ENCODE results near the gene ITGA7.

ITGA7 gene

DNA sequence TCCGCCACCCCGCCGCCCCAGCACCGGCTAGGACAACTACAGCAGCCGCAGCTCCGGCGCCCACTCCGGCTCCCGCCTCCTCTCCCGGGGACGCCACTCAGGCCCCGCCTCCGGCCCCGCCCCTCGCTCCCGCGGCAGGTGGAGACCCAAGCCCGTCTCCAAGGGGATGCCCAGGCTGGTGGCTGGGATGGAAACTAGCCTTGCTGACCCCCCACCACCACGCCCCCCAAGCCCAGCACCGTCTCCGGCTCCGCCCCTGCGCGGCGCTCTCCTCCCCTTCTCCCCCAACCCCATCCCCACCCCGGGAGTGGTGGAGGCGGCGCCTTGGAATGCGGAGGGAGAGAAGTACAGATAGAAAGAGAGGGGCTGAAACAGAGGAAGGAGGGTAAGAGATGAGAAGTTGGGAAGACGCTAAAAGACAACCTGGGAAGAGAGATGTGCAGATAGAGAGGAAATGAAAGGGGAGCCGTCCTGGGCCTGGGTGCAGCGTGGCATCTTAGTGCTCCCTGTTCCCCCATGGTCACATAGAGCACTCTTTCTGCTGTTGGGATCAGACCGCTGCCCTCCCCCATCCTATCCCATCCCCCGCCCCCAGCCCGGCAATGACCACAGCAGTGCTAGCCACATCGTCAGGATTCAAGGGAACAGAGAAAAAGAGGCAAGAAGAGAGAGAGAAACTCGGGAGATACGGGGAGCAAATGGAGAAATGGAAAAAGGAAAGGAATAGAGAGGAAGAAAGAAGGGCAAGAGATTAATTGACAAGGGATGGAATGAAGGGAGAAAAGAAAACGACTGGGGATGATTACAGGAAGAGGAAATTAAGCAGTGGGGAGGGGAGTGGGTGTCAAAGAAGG, at the start of gene ITGA7:
Gene ITGA7, minus strand, starts transcription at position 64 of the 854 bp plus-strand sequence. CDS start 222 bp downstream, outside the sequence.
- DNase-seq (ENCODE audit: low read depth) = peak; percentile 31

- no peak for DNase-seq (ENCODE audit: low read depth)
Measured at GRCh38 chr12:55755246-55755645, 47.5 kb upstream of the ITGA7 start.

DNA sequence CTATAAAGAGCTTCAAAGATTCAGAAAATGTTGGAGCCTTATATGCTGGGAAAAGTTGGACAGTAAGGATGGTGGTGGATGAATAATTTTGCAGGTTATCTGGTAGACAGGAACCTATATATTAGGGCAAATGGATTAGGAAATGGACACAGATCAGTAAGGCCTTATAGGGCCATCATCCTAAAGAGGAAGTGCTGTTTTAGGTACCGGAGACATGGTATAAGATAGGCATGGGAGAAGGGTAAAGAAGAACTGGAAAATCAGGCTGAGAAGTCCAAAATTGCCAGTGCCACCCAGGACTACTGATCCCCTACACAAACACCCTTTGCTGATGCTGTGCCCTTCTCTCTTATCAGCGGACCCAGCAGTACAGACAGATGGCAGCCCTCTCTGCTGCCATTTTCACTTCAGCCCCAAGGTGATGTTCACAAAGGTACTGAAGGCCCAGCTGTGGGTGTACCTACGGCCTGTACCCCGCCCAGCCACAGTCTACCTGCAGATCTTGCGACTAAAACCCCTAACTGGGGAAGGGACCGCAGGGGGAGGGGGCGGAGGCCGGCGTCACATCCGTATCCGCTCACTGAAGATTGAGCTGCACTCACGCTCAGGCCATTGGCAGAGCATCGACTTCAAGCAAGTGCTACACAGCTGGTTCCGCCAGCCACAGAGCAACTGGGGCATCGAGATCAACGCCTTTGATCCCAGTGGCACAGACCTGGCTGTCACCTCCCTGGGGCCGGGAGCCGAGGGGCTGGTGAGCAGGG, 40.7 kb upstream of the ITGA7 start:
- DNase-seq (ENCODE audit: low read depth) = no peak

GRCh38 chr12:55746913-55747231, 39.2 kb upstream of the ITGA7 start:
- DNase-seq (ENCODE audit: low read depth) = no peak

DNA sequence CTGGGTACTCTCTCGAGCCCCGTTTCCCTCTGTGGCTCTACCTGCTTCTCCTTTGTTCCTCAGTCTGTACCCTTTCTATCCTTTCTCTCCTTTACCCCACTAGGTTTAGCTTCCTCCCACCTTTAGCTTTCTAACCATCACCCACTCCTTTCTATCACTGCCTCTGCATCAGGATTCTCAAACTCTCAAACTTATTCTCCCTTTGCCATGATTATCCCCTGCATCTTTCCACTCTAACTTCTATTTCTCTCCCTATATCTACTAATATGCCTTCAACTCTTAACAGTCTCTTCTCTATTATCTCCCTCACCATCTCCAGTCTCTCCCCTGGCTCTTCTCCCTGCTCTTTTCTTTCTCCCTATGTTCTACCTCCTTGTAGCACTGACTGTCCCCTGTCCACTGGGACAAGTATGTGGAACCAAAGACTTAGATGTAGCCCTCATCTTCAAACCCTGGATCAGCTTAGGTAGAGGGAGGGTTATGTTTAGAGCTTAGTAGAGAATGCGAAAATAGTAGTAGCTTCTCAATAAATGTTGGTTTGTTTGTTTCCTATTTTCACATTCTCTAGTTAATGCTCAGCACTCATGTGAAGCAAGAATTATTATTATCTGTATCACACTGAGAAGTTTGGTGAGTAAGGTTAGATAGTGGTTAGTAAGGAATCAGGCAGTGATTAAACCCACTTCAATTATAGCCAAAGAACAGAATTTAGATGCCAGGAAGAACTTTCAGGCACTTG, 38.6 kb upstream of the ITGA7 start:
- no peak for DNase-seq (ENCODE audit: low read depth)

GRCh38 chr12:55745361-55746173, 37.9 kb upstream of the ITGA7 start:
- DNase-seq (ENCODE audit: low read depth) = no peak

- DNase-seq (ENCODE audit: low read depth) = no peak
Measured at GRCh38 chr12:55744340-55745030, 36.8 kb upstream of the ITGA7 start.

GRCh38 chr12:55743406-55744339, 36.0 kb upstream of the ITGA7 start:
- DNase-seq (ENCODE audit: low read depth) = no peak

GRCh38 chr12:55742719-55743405, 35.2 kb upstream of the ITGA7 start, which contains the start of gene GDF11:
TSS of gene GDF11 (plus strand) at chr12:55743122. CDS start at chr12:55743317, 195 bp downstream.
- DNase-seq (ENCODE audit: low read depth) = peak; percentile 41

DNA sequence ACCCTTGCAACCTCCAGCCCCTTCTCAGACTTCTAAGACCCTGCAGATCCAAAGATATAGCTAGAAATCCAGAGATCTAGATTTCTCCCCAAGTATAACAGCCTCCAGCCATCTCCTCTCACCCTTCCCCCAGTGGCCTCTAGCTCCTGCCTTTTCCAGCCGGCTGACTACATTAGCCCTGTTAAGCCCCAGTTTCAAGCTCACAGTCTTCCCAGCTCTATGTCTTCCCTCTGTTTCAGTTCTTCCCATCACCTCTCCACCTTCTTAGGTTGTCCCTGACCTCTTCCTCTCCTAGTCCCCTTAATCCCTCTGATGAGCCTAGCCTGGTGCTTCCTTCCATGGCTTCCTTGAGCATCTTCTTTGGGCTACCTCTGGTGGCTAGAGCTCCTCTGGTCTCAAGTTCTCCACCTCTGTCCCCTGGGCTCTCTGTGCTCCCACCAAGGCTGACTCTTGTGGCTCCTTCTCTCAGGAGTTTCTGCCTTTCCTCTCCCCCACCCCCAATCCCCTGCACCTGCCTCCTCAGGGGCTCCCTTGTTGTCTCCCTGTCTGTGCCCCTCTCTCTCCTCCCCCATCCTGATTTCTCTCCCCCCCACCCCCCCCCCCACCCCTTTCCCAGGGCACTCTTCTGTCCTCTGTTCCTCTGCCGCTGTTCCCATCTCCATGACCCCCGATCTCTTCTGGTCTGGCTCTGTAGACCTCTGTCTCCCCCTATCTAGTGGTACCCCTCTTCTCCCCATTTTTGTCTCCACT, 34.4 kb upstream of the ITGA7 start:
- no peak for DNase-seq (ENCODE audit: low read depth)

- no peak for DNase-seq (ENCODE audit: low read depth)
Measured at GRCh38 chr12:55739025-55739378, 31.3 kb upstream of the ITGA7 start.

- DNase-seq (ENCODE audit: low read depth) = peak; percentile 70
Measured at GRCh38 chr12:55738123-55739024, 30.7 kb upstream of the ITGA7 start.

DNA sequence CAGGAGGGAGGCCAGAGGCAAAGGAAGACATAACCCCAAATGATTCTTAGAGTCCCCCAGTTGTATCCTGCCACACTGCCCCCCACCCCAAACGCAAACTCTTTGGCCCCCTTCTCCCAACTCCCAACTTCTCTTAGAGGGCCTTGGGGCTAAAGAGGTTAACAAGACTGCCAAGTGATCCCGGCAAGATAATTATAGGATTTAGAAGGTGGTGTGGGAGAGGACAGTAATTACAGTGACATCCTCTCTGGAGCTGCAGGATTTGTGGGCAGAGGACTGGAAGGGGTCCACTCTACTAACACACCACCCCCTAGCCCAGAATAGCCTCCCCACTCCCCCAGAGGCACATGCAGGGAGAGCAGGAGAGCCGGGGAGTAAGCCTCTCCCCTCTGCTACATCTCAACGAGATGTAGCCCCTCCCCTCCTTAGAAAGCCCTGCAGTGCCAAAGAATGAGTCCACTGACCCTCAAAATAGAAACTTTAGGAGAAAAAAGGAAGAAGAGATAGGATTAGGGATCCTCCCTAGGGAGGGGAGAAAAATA, 29.9 kb upstream of the ITGA7 start:
- DNase-seq (ENCODE audit: low read depth) = no peak

DNA sequence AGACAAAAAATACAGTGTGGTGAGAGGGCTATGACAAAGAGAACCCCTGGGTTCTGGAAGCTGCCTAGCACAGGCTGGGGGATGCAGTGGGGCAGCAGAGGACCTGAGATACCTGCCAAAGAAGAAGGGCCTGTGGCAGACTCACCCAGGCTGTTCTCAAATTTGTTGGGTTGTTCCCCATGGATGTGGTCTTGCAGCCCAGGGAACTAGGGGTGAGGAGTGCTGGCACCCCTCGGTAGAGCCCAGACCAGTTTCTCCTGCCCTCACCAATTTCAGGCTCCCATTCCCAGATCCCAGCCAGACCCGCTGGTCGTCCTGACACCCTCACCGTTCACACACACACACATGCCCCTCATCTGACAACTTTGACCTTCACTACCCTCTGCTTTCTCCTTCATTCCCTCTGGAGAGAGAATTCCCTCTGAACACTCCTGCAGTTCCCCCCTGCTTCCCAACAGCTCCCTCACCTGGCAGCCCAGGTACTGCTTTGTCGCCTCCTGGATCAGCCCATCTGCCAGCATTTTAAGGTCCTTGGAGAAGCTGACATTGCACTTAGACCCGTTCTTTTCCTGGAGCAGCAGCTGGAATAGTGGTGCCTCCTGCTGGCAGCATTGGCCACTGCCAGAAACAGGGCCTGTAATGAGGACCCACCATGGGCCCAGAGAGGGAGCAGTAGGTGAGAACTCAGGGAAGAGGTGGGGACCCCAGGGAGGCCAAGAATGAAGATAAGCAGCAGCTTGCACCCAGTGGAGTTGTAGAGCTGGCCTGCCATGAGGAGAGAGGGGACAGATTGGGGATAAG, 29.3 kb upstream of the ITGA7 start:
- no peak for DNase-seq (ENCODE audit: low read depth)

- DNase-seq (ENCODE audit: low read depth) = no peak
Measured at GRCh38 chr12:55736076-55736475, 28.4 kb upstream of the ITGA7 start.

DNA sequence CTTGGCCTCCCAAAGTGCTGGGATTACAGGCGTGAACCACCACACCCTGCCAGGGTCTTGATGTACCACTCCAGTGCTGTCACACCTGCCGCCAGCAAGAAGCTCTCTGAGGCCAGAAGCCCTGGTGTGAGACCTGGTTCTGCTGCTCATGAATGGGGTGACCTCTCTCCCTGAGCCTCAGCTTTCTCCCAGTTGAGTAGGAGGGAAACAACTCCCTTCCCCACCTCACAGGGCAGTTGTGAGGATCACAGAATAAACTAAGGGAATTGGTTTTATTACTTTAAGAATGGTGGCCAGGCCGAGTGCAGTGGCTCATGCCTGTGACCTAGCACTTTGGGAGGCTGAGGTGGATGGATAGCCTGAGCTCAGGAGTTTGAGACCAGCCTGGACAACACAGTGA, 26.9 kb upstream of the ITGA7 start:
- DNase-seq (ENCODE audit: low read depth) = no peak

Data from stimulated activated CD8-positive, alpha-beta memory T cell treated with anti-CD3 and anti-CD28 coated beads, Interleukin-15, amount 100 ng/mL, for 1 hour (primary cell).